ENCODE measurements around the gene KRTAP2-3.
"Not testable (repeated sequence)": the region's sequence is repeated elsewhere in the genome, so short reads cannot be mapped to it uniquely, and the experiment has no call there.

The KRTAP2-3 gene

GRCh38 chr17:41057547-41057946 is 2.4 kb downstream of the KRTAP2-3 start:
- no peaks in the 10 kb centered on the region for H3K79me2 ChIP-seq (ENCODE audit: insufficient read depth, low read length)
- no peaks in the 10 kb centered on the region for H4K20me1 ChIP-seq (ENCODE audit: insufficient read depth, low read length)
- no peak overlapping the region for H2AFZ ChIP-seq (ENCODE audit: low read length)
- H3K4me2 ChIP-seq (ENCODE audit: low read length): no peak overlapping the region
- no peak overlapping the region for H3K27ac ChIP-seq (ENCODE audit: low read depth, low read length, poor library complexity, severe bottlenecking)
- H3K36me3 ChIP-seq (ENCODE audit: insufficient read depth, low read length): no peaks in the 10 kb centered on the region
- 0 out of 2 replicates have a peak, but pooled peaks cover 2% of the 10 kb centered on the region for H3K9me3 ChIP-seq (ENCODE audit: low read length)
- H3K27me3 ChIP-seq (ENCODE audit: insufficient read depth, low read length): 0 out of 2 replicates have a peak, but pooled peaks cover 3% of the 10 kb centered on the region
- H3K4me3 ChIP-seq (ENCODE audit: low read depth, low read length, poor library complexity, severe bottlenecking): no peak overlapping the region
- H3K9ac ChIP-seq (ENCODE audit: low read length): no peak overlapping the region
- H3K9me2 ChIP-seq (ENCODE audit: low read depth, low read length): no peaks in the 10 kb centered on the region
- H3K4me1 ChIP-seq (ENCODE audit: insufficient read depth, low read length, severe bottlenecking): no peaks in the 10 kb centered on the region
- no peak for TF ChIP-seq CTCF (IDR thresholded peaks at IDR 0.05; ENCODE audit: low read length)
- no peak for TF ChIP-seq EZH2 (IDR thresholded peaks at IDR 0.05; ENCODE audit: borderline replicate concordance, low read length)
- H3F3A ChIP-seq (ENCODE audit: insufficient read depth, low read length): no peaks in the 10 kb centered on the region

GRCh38 chr17:41055130-41055529 is 4.8 kb downstream of the KRTAP2-3 start, which contains the start of gene KRTAP2-2:
Gene KRTAP2-2 (minus strand): TSS chr17:41055230. CDS start chr17:41055211, 19 bp downstream.
- not testable (repeated sequence) for H2AFZ ChIP-seq (ENCODE audit: low read length); H3K27ac ChIP-seq (ENCODE audit: low read depth, low read length, poor library complexity, severe bottlenecking); H3K9ac ChIP-seq (ENCODE audit: low read length); H3K27me3 ChIP-seq (ENCODE audit: insufficient read depth, low read length); H3K4me2 ChIP-seq (ENCODE audit: low read length); H3K9me2 ChIP-seq (ENCODE audit: low read depth, low read length); H4K20me1 ChIP-seq (ENCODE audit: insufficient read depth, low read length); H3K4me3 ChIP-seq (ENCODE audit: low read depth, low read length, poor library complexity, severe bottlenecking); H3K9me3 ChIP-seq (ENCODE audit: low read length); H3K4me1 ChIP-seq (ENCODE audit: insufficient read depth, low read length, severe bottlenecking); H3F3A ChIP-seq (ENCODE audit: insufficient read depth, low read length); H3K79me2 ChIP-seq (ENCODE audit: insufficient read depth, low read length); H3K36me3 ChIP-seq (ENCODE audit: insufficient read depth, low read length)

- not testable (repeated sequence) for H3K36me3 ChIP-seq (ENCODE audit: insufficient read depth, low read length); H4K20me1 ChIP-seq (ENCODE audit: insufficient read depth, low read length); H3K9me2 ChIP-seq (ENCODE audit: low read depth, low read length); H3K4me3 ChIP-seq (ENCODE audit: low read depth, low read length, poor library complexity, severe bottlenecking); H3K27me3 ChIP-seq (ENCODE audit: insufficient read depth, low read length); H3K4me2 ChIP-seq (ENCODE audit: low read length); H2AFZ ChIP-seq (ENCODE audit: low read length); H3K9me3 ChIP-seq (ENCODE audit: low read length); H3K4me1 ChIP-seq (ENCODE audit: insufficient read depth, low read length, severe bottlenecking); H3F3A ChIP-seq (ENCODE audit: insufficient read depth, low read length); H3K79me2 ChIP-seq (ENCODE audit: insufficient read depth, low read length); H3K27ac ChIP-seq (ENCODE audit: low read depth, low read length, poor library complexity, severe bottlenecking); H3K9ac ChIP-seq (ENCODE audit: low read length)
These were observed 5.4 kb downstream of the KRTAP2-3 start for GRCh38 chr17:41054556-41054955.

- H3K9ac ChIP-seq (ENCODE audit: low read length): no peak overlapping the region
- no peaks in the 10 kb centered on the region for H3K36me3 ChIP-seq (ENCODE audit: insufficient read depth, low read length)
- H3K9me3 ChIP-seq (ENCODE audit: low read length): 0 out of 2 replicates have a peak, but pooled peaks cover 2% of the 10 kb centered on the region
- H2AFZ ChIP-seq (ENCODE audit: low read length): no peak overlapping the region
- no peaks in the 10 kb centered on the region for H3K9me2 ChIP-seq (ENCODE audit: low read depth, low read length)
- no peaks in the 10 kb centered on the region for H4K20me1 ChIP-seq (ENCODE audit: insufficient read depth, low read length)
- H3K27ac ChIP-seq (ENCODE audit: low read depth, low read length, poor library complexity, severe bottlenecking): no peak overlapping the region
- no peaks in the 10 kb centered on the region for H3K79me2 ChIP-seq (ENCODE audit: insufficient read depth, low read length)
- TF ChIP-seq EZH2 (IDR thresholded peaks at IDR 0.05; ENCODE audit: borderline replicate concordance, low read length): no peak
- no peak for TF ChIP-seq CTCF (IDR thresholded peaks at IDR 0.05; ENCODE audit: low read length)
- H3K27me3 ChIP-seq (ENCODE audit: insufficient read depth, low read length): 0 out of 2 replicates have a peak, but pooled peaks cover 3% of the 10 kb centered on the region
- no peaks in the 10 kb centered on the region for H3K4me1 ChIP-seq (ENCODE audit: insufficient read depth, low read length, severe bottlenecking)
- no peak overlapping the region for H3K4me2 ChIP-seq (ENCODE audit: low read length)
- no peak overlapping the region for H3K4me3 ChIP-seq (ENCODE audit: low read depth, low read length, poor library complexity, severe bottlenecking)
- H3F3A ChIP-seq (ENCODE audit: insufficient read depth, low read length): no peaks in the 10 kb centered on the region
These were observed 5.9 kb downstream of the KRTAP2-3 start for GRCh38 chr17:41054025-41054424.
